NCI-H526 treated with DMSO at 0.1 percent for 48 hours (cell line): ENCODE results near the gene BRD7.

Source experiments
- DNase-seq: peaks from one replicate; lab custom pipeline; 2025; lab: John Stamatoyannopoulos, UW

The BRD7 gene

GRCh38 chr16:50289950-50290764 lies 78.6 kb downstream of the BRD7 start:
- no peak for DNase-seq

GRCh38 chr16:50288920-50289319 lies 79.9 kb downstream of the BRD7 start:
- DNase-seq: no peak

GRCh38 chr16:50288026-50288425 lies 80.8 kb downstream of the BRD7 start:
- DNase-seq: no peak

GRCh38 chr16:50286681-50287080 lies 82.1 kb downstream of the BRD7 start:
- no peak for DNase-seq

DNA sequence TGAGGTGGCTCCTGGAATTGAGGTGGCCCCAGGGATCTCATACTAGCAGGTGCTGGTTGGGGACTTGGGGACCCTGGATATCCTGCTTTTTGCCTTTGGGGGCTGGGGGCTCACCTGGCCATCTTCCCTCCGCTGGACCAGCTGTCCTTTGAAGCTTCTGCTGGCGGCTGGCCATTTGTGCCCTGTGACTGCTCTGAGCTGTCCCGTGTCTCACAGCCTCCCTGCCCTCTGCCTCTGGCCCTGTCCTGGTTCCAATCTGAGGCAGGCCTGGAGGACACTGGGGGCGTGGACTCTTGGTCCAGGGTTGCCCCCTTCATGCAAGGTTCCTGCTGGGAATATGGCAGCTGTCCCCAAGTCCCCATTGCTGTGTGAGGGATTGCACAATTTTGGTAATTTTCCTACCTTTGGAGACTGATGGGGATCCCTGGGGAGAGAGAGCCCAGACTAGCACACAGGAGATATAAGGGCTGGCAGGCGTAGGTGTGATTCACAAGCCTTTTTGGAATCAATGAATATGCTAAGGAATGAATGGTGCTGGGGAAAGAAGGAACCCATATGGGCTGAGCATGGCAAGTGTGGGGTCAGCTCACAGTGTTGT lies 83.3 kb downstream of the BRD7 start:
- no peak for DNase-seq

DNA sequence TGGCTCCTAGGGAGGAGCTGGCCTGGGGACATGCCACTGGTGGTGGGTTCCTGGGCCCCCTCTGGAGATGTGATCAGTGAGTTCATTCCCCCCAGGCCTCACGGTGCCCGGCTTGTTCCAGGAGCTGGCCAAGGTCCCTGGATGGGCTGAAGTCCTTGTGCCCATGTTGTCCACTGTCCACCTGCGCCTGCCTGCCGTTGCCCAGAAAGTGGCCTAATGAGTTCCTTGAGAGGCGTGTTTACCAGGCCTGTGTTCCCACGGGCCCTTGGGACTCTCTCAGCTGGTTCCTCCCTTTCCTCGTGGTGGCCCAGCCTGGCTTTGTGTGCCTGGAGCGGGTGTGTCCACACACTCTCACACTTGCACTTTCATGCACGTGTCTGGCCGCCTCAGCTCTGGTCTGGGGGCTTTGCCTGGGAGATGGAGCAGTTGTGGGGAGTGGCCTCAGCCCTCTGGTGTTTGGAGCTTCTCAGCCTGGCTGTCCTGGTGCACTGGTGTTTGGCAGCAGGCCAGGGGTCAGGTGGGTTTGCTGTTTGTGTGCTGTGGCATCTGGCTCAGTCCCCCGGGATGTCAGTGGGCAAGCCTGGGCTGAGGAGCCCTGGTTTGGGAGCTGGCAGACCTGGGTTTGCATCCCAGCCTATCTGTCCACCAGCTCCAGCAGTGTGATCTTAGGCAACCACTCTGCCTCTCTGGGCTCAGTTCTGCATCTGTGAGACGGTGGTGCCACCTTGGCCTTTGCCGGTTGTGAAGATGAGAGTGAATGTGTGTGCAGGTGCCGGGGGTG lies 84.5 kb downstream of the BRD7 start:
- DNase-seq: no peak

- DNase-seq: no peak
These were observed 85.7 kb downstream of the BRD7 start for GRCh38 chr16:50282955-50283631.

DNA sequence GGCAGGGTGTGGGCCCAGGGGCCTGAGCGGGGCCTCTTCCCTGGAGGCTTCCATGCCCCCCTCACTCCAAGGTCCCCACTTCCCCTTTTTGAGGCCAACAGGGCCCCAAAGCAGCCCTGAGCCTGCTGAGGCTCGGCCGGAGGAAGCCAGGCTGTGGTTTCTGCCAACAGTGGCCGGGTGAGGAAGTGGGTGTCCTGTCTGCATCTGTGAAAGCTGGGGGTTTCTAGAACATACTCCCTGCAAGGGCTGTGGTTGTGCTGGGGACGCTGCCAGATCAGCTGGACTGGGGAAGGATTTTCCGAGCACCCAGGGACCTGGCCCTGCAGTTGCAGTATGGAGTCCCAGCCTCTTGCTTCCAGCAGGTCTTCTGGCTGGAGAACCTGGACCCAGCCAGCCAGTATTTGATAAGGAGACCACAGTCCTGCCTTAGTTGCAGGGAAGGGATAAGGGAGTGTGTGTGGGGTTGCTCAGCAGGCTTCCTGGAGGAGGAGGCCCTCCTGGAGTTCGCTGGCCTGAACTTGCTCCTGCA lies 86.7 kb downstream of the BRD7 start:
- no peak for DNase-seq

- DNase-seq: peak; percentile 8
These were observed 87.3 kb downstream of the BRD7 start for GRCh38 chr16:50281391-50282009.

DNA sequence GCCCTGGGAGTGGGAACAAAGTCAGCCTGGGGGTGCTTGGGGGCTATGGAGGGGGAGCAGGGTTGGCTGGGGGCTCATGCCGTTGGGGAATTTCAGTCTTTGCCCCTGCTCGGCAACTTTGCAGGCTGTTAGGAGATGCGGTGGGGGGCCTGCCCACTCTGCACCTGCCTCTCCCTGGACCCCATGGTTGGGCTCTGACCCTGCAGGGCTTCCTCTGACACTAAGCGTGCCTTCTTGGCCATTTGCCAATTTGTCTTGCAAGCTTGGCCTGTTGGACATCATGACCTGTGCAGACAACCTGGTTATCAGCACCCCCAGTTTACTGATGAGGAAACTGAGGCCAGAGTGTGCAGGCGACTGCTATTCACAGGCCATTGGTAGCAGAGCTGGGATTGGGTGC lies 87.9 kb downstream of the BRD7 start:
- no peak for DNase-seq

DNA sequence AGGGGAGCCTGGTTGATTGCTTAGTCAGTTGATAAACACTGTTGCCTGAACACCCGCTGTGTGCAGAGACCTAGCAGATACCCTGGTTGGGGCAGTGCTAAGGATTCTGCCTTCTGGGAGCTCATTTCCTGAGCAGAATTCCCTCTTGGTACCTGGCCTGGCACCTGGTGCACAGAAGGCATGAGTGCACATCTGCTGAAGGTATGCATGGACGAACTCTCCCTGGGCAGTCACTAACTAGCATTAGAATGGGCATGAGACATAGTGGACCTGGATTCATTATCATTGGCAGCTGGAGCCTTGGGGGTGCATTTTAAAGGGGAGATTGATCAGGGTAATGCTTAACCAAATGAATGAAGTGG lies 89.3 kb downstream of the BRD7 start:
- DNase-seq: no peak

GRCh38 chr16:50278251-50278650 lies 90.5 kb downstream of the BRD7 start:
- DNase-seq: no peak

- no peak for DNase-seq
These were observed 91.8 kb downstream of the BRD7 start for GRCh38 chr16:50276801-50277555.

DNA sequence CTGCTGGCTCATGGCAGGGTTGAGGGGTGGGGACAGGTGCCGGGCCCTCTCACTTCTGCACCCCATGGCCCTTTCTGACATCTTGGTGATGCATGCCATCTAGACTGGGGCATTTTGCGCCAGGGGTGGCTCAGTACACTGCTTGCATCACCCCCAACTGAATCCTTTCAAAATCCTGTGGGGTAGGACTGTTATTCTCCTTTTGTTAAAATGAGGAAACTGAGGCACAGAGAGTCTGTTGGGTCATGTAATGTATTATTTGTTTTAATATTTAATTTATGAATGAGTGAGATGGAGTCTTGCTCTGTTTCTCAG lies 92.5 kb downstream of the BRD7 start:
- DNase-seq: no peak

GRCh38 chr16:50275428-50276325 lies 93.1 kb downstream of the BRD7 start:
- DNase-seq: no peak

DNA sequence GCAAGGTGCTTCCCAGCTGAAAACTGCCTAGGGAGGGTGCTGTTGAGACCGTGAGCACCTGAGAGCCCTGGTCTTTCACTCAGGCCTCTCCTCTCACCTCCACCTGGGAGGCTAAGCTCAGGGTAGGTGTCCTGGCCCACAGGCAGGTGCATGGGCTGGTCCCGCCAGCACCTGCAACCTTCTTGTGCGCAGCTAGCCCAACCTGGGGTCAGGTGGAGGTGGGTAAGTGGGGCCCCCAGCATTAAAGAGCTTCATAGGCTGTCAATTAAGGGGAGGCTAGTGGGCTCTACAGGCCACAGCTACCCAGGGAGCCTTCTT lies 93.7 kb downstream of the BRD7 start:
- DNase-seq: no peak

- DNase-seq: no peak
These were observed 94.3 kb downstream of the BRD7 start for GRCh38 chr16:50274326-50275097.

GRCh38 chr16:50273888-50274325 lies 94.9 kb downstream of the BRD7 start:
- DNase-seq: no peak

DNA sequence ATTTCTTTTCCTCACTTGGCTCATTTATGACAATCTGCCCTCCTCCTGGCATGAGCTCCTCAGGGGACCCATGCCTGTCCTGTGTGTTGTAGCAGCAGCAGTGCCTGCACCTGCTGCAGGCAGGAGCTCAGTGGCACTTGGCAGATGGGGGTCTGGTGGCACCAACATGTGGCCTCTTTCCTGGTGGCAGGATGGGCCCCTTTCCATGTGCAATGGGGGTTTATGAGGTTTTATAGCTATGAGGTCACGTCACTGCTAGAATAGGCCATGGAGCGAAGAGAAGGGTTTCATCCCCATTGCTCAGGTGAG lies 95.5 kb downstream of the BRD7 start:
- DNase-seq: no peak
